HEK293T (cell line): ENCODE measurements around the gene DCDC1.
A peak's percentile ranks its signal among the peaks of the same experiment; 100 is the strongest.

Experiments
- CTCF ChIA-PET: fragments of 350-600 bp; formaldehyde crosslinking; extraction: SDS; loops from one replicate; lab custom pipeline; 2021; ENCODE audit warnings: antibody characterized with exemption, inconsistent platforms; lab: Yijun Ruan, JAX
- POLR2A ChIA-PET: fragments of 350-600 bp; formaldehyde crosslinking; extraction: SDS; loops from one replicate; lab custom pipeline; 2020; ENCODE audit warnings: antibody characterized with exemption, inconsistent platforms; lab: Yijun Ruan, JAX
- DNase-seq: peaks from one replicate; pipeline ENCODE4 v3.0.0; 2012; ENCODE audit warnings: mixed read lengths; ENCODE audit errors: extremely low spot score
- ARNT ChIP-seq: fragments of 450-650 bp; IDR thresholded peaks from 2 replicates; pipeline ENCODE4 v1.6.1; 2017; ENCODE audit warnings: mild to moderate bottlenecking
- BHLHE40 ChIP-seq: fragments of 450-650 bp; IDR thresholded peaks from 2 replicates; pipeline ENCODE4 v1.6.1; 2016; ENCODE audit warnings: mild to moderate bottlenecking, moderate library complexity, borderline replicate concordance
- CTBP1 ChIP-seq: fragments of 450-650 bp; IDR thresholded peaks from 2 replicates; pipeline ENCODE4 v1.6.1; 2016; ENCODE audit warnings: borderline replicate concordance
- ELF4 ChIP-seq: fragments of 450-650 bp; IDR thresholded peaks from 2 replicates; pipeline ENCODE4 v1.6.1; 2017; ENCODE audit warnings: antibody characterized with exemption
- FOXA1 ChIP-seq: fragments of 450-650 bp; IDR thresholded peaks from 2 replicates; pipeline ENCODE4 v1.6.1; 2016; ENCODE audit warnings: mild to moderate bottlenecking
- FOXK2 ChIP-seq: fragments of 450-650 bp; IDR thresholded peaks from 2 replicates; pipeline ENCODE4 v1.6.1; 2016; ENCODE audit warnings: mild to moderate bottlenecking
- FOXM1 ChIP-seq: fragments of 450-650 bp; IDR thresholded peaks from 2 replicates; pipeline ENCODE4 v1.6.1; 2017; ENCODE audit warnings: mild to moderate bottlenecking, borderline replicate concordance
- HDGF ChIP-seq: fragments of 450-650 bp; IDR thresholded peaks from 2 replicates; pipeline ENCODE4 v1.6.1; 2017; ENCODE audit warnings: antibody characterized with exemption, borderline replicate concordance
- L3MBTL2 ChIP-seq: fragments of 450-650 bp; conservative IDR thresholded peaks from 2 replicates; pipeline ENCODE4 v1.6.1; 2016; ENCODE audit warnings: mild to moderate bottlenecking
- LEF1 ChIP-seq: fragments of 450-650 bp; IDR thresholded peaks from 2 replicates; pipeline ENCODE4 v1.6.1; 2017; ENCODE audit warnings: mild to moderate bottlenecking, borderline replicate concordance
- NFRKB ChIP-seq: fragments of 450-650 bp; IDR thresholded peaks from 2 replicates; pipeline ENCODE4 v1.6.1; 2016; ENCODE audit warnings: mild to moderate bottlenecking, moderate library complexity
- PKNOX1 ChIP-seq: fragments of 450-650 bp; IDR thresholded peaks from 2 replicates; pipeline ENCODE4 v1.6.1; 2016
- SP1 ChIP-seq: fragments of 450-650 bp; IDR thresholded peaks from 2 replicates; pipeline ENCODE4 v1.6.1; 2017
- SUZ12 ChIP-seq: fragments of 450-650 bp; IDR thresholded peaks from 2 replicates; pipeline ENCODE4 v1.6.1; 2016; ENCODE audit warnings: mild to moderate bottlenecking
- TARDBP ChIP-seq: fragments of 450-650 bp; IDR thresholded peaks from 2 replicates; pipeline ENCODE4 v1.6.1; 2016
- ZNF384 ChIP-seq: fragments of 450-650 bp; IDR thresholded peaks from 2 replicates; pipeline ENCODE4 v1.6.1; 2016

Gene DCDC1

DNA sequence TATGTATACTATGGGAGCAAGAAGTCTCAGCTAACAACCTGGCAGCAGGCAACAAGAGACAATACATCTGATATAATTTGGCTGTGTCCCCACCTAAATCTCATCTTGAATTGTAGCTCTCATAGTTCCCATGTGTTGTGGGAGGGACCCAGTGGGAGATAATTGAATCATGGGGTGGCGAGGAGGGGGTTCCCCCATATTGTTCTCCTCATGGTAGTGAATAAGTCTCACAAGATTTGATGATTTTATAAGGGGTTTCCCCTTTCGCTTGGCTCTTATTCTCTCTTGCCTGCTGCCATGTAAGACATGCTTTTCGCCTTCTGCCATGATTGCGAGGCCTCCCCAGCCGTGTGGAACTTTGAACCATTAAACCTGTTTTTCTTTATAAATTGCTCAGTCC is 6.3 kb upstream of the DCDC1 start:
- ChIA-PET POLR2A (no interaction called here), CTCF (no interaction called here)
- no peak for DNase-seq
- no peak for TF ChIP-seq CTBP1
- TF ChIP-seq LEF1 = no peak
- TF ChIP-seq SUZ12 = no peak
- TF ChIP-seq TARDBP = no peak
- TF ChIP-seq ARNT = no peak
- TF ChIP-seq FOXK2 = no peak
- no peak for TF ChIP-seq ZNF384
- no peak for TF ChIP-seq FOXM1
- TF ChIP-seq PKNOX1 = no peak
- no peak for TF ChIP-seq FOXA1
- TF ChIP-seq L3MBTL2 = no peak
- TF ChIP-seq SP1 = no peak
- TF ChIP-seq ELF4 = no peak
- no peak for TF ChIP-seq NFRKB
- TF ChIP-seq BHLHE40 = no peak
- TF ChIP-seq HDGF = no peak

DNA sequence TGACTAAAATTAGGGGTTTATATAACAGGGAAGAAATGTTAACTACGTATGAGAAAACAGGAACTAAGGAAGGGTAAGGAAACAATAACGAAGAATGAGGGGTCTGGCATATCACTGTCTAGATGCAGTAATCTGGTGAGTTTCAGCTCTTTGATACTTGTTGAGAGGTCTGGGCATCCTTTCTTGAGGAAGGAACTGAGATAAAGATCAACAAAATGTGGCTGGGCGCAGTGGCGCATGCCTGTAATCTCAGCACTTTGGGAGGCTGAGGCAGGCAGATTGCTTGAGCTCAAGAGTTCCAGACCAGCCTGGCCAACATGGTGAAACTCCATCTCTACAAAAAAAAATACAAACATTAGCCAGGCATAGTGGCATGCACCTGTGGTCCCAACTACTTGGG is 2.7 kb downstream of the DCDC1 start:
- TF ChIP-seq L3MBTL2 = no peak
- ChIA-PET CTCF (no interaction called here), POLR2A (no interaction called here)
- no peak for DNase-seq

GRCh38 chr11:31361743-31362142 is 7.8 kb downstream of the DCDC1 start:
- no peak for TF ChIP-seq ARNT
- no peak for DNase-seq
- POLR2A ChIA-PET = no interaction called here
- CTCF ChIA-PET = no interaction called here

DNA sequence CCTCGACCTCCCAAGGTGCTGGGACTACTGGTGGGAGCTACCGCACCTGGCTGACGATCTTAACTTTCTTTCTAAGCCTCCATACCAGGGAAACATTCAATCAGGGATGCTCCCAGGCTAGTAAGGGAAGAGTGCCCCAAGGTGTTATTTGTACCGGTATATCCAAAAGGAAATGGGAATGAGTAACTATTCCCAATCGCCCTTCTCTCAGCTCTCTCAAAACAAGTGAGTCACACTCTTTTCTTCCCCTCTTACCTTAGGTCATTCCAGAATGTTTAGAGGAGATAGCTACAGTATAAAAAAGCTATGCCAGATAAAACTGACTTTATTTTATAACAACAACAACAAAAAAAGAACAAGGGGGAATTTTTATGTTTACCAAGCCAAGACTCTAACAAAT is 13.7 kb downstream of the DCDC1 start:
- CTCF ChIA-PET = no interaction called here
- no peak for TF ChIP-seq BHLHE40
- TF ChIP-seq SUZ12 = no peak
- no peak for TF ChIP-seq FOXK2
- TF ChIP-seq ZNF384 = no peak
- no peak for TF ChIP-seq PKNOX1
- TF ChIP-seq L3MBTL2 = no peak
- TF ChIP-seq TARDBP = no peak
- DNase-seq = no peak
- POLR2A ChIA-PET = no interaction called here

GRCh38 chr11:31355131-31355530 is 14.4 kb downstream of the DCDC1 start:
- ChIA-PET POLR2A (no interaction called here), CTCF (no interaction called here)
- TF ChIP-seq TARDBP = no peak
- no peak for TF ChIP-seq ZNF384
- no peak for TF ChIP-seq HDGF
- TF ChIP-seq CTBP1 = no peak
- no peak for TF ChIP-seq SP1
- TF ChIP-seq FOXK2 = no peak
- TF ChIP-seq ARNT = no peak
- no peak for TF ChIP-seq BHLHE40
- no peak for TF ChIP-seq SUZ12
- DNase-seq = no peak

- TF ChIP-seq LEF1 (no peak), FOXK2 (no peak), ARNT (no peak), TARDBP (no peak), SP1 (no peak), BHLHE40 (no peak), HDGF (no peak), SUZ12 (no peak), FOXA1 (no peak), L3MBTL2 (no peak), ZNF384 (no peak), CTBP1 (no peak), NFRKB (no peak), ELF4 (no peak), PKNOX1 (no peak), FOXM1 (no peak)
- CTCF ChIA-PET = interaction anchor here (0.8 kb wide), 1 partner anchor 10 kb away, joined by 3 read pairs; no protein-coding TSS in a partner anchor
- POLR2A ChIA-PET = no interaction called here
- no peak for DNase-seq
These were observed 18.4 kb downstream of the DCDC1 start for GRCh38 chr11:31351168-31351567.

DNA sequence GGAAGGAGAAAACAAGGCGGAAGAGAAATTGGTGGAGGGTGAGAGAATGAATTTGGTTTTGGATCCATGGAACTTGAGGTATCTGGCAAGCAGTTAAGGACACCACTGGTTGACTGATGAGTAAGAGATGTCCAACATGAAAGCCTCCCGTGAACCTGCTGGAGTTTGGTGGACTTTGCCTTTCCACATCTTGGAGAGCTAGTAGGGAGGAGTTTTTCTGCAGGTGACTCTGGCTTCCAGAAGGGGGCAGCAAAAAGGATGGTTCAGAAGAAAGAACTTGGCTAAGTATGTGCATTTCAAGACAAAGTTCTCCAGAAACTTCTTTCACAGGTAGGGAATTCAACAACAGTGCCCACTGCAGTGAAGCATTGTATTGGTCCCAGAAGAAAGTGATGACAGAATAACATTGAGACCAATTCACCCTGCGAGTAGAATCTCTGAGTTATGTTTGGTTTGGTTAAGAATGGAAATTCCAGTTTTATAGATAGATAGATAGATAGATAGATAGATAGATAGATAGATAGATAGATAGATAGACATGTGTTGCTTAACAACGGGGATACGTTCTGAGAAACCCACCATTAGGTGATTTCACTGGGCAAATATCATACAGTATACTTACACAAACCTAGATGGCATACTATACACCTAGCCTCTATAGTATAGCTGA is 28.5 kb downstream of the DCDC1 start:
- ChIA-PET CTCF (interaction anchor here (1.2 to 1.5 kb wide), 2 partner anchors 8 to 10 kb away, joined by 3 read pairs; no protein-coding TSS in a partner anchor), POLR2A (no interaction called here)
- peak; percentile 47 for DNase-seq
- TF ChIP-seq FOXM1 (no peak), TARDBP (no peak), HDGF (no peak), ARNT (no peak), ZNF384 (no peak), CTBP1 (no peak), ELF4 (no peak), SUZ12 (no peak), PKNOX1 (no peak), FOXA1 (no peak), FOXK2 (no peak), L3MBTL2 (no peak), BHLHE40 (no peak), SP1 (no peak), LEF1 (no peak), NFRKB (no peak)
